Measurements from ENCODE around the gene SLC1A2. TPM values are rescaled to one million over a fixed set of nuclear protein-coding genes. Genes with fewer than 3 reads are reported as not detected.

The SLC1A2 gene
- total RNA-seq, 1 donor from 2014 or later = 4.9 TPM

- no peaks in the 10 kb centered on the region for H3K27me3 ChIP-seq
- H3K27ac ChIP-seq = no peak overlapping the region
- no peak overlapping the region for H3K27ac Mint-ChIP-seq
- H2AFZ ChIP-seq (replicated peaks) = no peak overlapping the region
- H3K4me3 Mint-ChIP-seq = no peak overlapping the region
- no peaks in the 10 kb centered on the region for H4K20me1 ChIP-seq (ENCODE audit: low read depth)
- H3F3A ChIP-seq (ENCODE audit: low read depth) = peaks cover 3% of the 10 kb centered on the region
- TF ChIP-seq EZH2phosphoT487 (IDR thresholded peaks at IDR 0.05) = no peak
- no peak for TF ChIP-seq CTCF (IDR thresholded peaks at IDR 0.05)
- no peak for TF ChIP-seq EZH2 (IDR thresholded peaks at IDR 0.05)
- H3K4me3 ChIP-seq = no peak overlapping the region
- DNase-seq (ENCODE audit: low spot score) = no peak
- H3K27me3 Mint-ChIP-seq (ENCODE audit: insufficient read depth, low read depth) = peaks cover 2% of the 10 kb centered on the region
- no peaks in the 10 kb centered on the region for H3K36me3 Mint-ChIP-seq
- peaks cover 10% of the 10 kb centered on the region for H3K4me1 Mint-ChIP-seq
- H3K4me1 ChIP-seq = no peaks in the 10 kb centered on the region
- H3K4me2 ChIP-seq = no peak overlapping the region
- H3K9me3 ChIP-seq (ENCODE audit: low read depth) = no peaks in the 10 kb centered on the region
- H3K9me3 Mint-ChIP-seq = no peaks in the 10 kb centered on the region
- H3K9ac ChIP-seq = no peak overlapping the region
- no peaks in the 10 kb centered on the region for H3K36me3 ChIP-seq
- no peaks in the 10 kb centered on the region for H3K79me2 ChIP-seq (ENCODE audit: low read depth)
Measured at GRCh38 chr11:35388061-35388460, 31.3 kb downstream of the SLC1A2 start.

- H4K20me1 ChIP-seq (ENCODE audit: low read depth) = no peaks in the 10 kb centered on the region
- no peaks in the 10 kb centered on the region for H3K4me1 ChIP-seq
- H3K79me2 ChIP-seq (ENCODE audit: low read depth) = no peaks in the 10 kb centered on the region
- H3K36me3 ChIP-seq = no peaks in the 10 kb centered on the region
- no peak overlapping the region for H3K27ac Mint-ChIP-seq
- H3K9ac ChIP-seq = no peak overlapping the region
- H3K4me1 Mint-ChIP-seq = peaks cover 10% of the 10 kb centered on the region
- H3K4me2 ChIP-seq = no peak overlapping the region
- no peaks in the 10 kb centered on the region for H3K9me3 Mint-ChIP-seq
- H3K36me3 Mint-ChIP-seq = no peaks in the 10 kb centered on the region
- no peak overlapping the region for H3K27ac ChIP-seq
- no peak overlapping the region for H3K4me3 Mint-ChIP-seq
- no peak overlapping the region for H2AFZ ChIP-seq (replicated peaks)
- H3F3A ChIP-seq (ENCODE audit: low read depth) = no peaks in the 10 kb centered on the region
- no peaks in the 10 kb centered on the region for H3K27me3 ChIP-seq
- TF ChIP-seq CTCF (IDR thresholded peaks at IDR 0.05) = no peak
- no peak for TF ChIP-seq EZH2phosphoT487 (IDR thresholded peaks at IDR 0.05)
- no peak for TF ChIP-seq EZH2 (IDR thresholded peaks at IDR 0.05)
- no peaks in the 10 kb centered on the region for H3K9me3 ChIP-seq (ENCODE audit: low read depth)
- peaks cover 2% of the 10 kb centered on the region for H3K27me3 Mint-ChIP-seq (ENCODE audit: insufficient read depth, low read depth)
- DNase-seq (ENCODE audit: low spot score) = no peak
- H3K4me3 ChIP-seq = no peak overlapping the region
Measured at GRCh38 chr11:35387111-35387982, 32.0 kb downstream of the SLC1A2 start.

GRCh38 chr11:35383953-35384352 is 35.4 kb downstream of the SLC1A2 start:
- Histone ChIP-seq H3K4me2 (no peak overlapping the region), H3K4me3 (no peak overlapping the region), H3K9me3 (ENCODE audit: low read depth) (no peaks in the 10 kb centered on the region), H3K9ac (no peak overlapping the region), H3F3A (ENCODE audit: low read depth) (no peaks in the 10 kb centered on the region), H3K27me3 (no peaks in the 10 kb centered on the region), H2AFZ (replicated peaks) (no peak overlapping the region), H3K4me1 (no peaks in the 10 kb centered on the region), H4K20me1 (ENCODE audit: low read depth) (no peaks in the 10 kb centered on the region), H3K36me3 (no peaks in the 10 kb centered on the region), H3K79me2 (ENCODE audit: low read depth) (no peaks in the 10 kb centered on the region), H3K27ac (no peak overlapping the region)
- TF ChIP-seq CTCF (IDR thresholded peaks at IDR 0.05) (no peak), EZH2 (IDR thresholded peaks at IDR 0.05) (no peak), EZH2phosphoT487 (IDR thresholded peaks at IDR 0.05) (no peak)
- no peak for DNase-seq (ENCODE audit: low spot score)
- H3K27me3 Mint-ChIP-seq (ENCODE audit: insufficient read depth, low read depth) = peaks cover 2% of the 10 kb centered on the region
- H3K4me1 Mint-ChIP-seq = peaks cover 8% of the 10 kb centered on the region
- H3K4me3 Mint-ChIP-seq = no peak overlapping the region
- H3K27ac Mint-ChIP-seq = no peak overlapping the region
- no peaks in the 10 kb centered on the region for H3K9me3 Mint-ChIP-seq
- no peaks in the 10 kb centered on the region for H3K36me3 Mint-ChIP-seq

Measured in neural progenitor cell (in vitro differentiated cells).